ENCODE measurements around the gene TCIRG1.
"Not testable (repeated sequence)": the region's sequence is repeated elsewhere in the genome, so short reads cannot be mapped to it uniquely, and the experiment has no call there.

DNA sequence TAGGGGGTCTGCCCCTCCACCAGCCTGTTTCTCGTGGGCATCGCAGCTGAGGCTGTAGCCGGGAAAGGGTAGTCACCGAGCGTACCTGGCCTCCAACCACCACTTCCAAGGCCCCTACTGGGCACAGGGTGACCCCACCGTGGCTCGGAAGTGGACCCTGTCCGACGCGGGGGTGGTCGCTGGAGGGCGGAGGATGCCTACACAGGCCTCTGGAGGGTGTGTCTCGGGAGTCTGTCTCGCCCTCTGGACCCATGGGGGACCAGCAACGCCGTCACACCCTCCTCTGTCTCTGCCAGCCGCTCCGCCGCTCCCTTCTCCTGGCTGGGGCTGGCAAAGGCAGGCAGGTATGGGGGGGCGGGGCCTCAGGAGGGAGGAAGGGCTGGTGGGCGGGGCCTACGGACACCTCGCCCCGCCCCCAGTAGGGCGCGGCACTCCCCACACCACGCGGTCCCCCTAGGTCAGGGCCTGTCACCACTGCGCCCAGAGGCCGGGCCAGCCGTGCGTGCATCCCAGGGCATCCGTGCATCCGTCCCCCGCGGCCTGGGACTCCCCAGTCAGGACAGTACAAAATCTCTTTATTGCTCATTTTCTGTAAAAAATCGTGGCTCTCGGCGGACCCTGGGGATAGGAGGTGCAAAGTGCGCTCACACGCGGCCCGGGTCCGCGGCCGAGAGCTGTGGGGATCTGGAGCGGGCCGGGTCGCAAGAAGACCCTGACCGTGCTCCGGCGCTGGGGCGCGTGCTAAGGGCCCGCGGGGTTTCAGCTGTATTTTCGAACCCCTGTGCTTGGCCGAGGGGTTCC lies 48.1 kb upstream of the TCIRG1 start:
- TF ChIP-seq POLR2A, TAF1, POLR2AphosphoS5, POU2F2 (IDR thresholded peaks at IDR 0.05; ENCODE audit: low read depth, low read length): not testable (repeated sequence)

Measured in GM12891 (cell line).